GM23338 (cell line): ENCODE measurements around the gene ENPP7. TPM values are rescaled to one million over a fixed set of nuclear protein-coding genes. Genes with fewer than 3 reads are reported as not detected.

Experiments
- ATAC-seq: fragments of 200-7000 bp; cut with Tn5 transposase; 3 replicates; pipeline ENCODE4 v1.9.1; 2020
- DNase-seq: peaks from one replicate; pipeline ENCODE4 v3.0.0-alpha.2; 2015; ENCODE audit warnings: low spot score
- H2AFZ ChIP-seq: fragments of 200-600 bp; sonication (generic); 2 replicates; pipeline ENCODE4 v1.8.0; 2016; ENCODE audit warnings: antibody characterized with exemption, mild to moderate bottlenecking, moderate library complexity
- H3F3A ChIP-seq: fragments of 200-600 bp; sonication (generic); replicated peaks from 2 replicates; pipeline ENCODE4 v1.8.0; 2017; ENCODE audit warnings: antibody characterized with exemption, mixed run types, low read depth
- H3K27ac ChIP-seq: fragments of 200-600 bp; sonication (generic); 2 replicates; pipeline ENCODE4 v1.6.1; 2016; ENCODE audit warnings: low read depth
- H3K27me3 ChIP-seq: fragments of 200-600 bp; sonication (generic); 2 replicates; pipeline ENCODE4 v1.8.0; 2016; ENCODE audit warnings: mild to moderate bottlenecking, mixed run types, moderate library complexity; ENCODE audit not compliant: insufficient read depth
- H3K36me3 ChIP-seq: fragments of 200-600 bp; sonication (generic); 2 replicates; pipeline ENCODE4 v1.8.0; 2016; ENCODE audit warnings: mild to moderate bottlenecking; ENCODE audit not compliant: insufficient read depth
- H3K4me1 ChIP-seq: fragments of 200-600 bp; sonication (generic); 2 replicates; pipeline ENCODE4 v1.8.0; 2016; ENCODE audit warnings: mild to moderate bottlenecking, moderate library complexity; ENCODE audit not compliant: insufficient read depth
- H3K4me2 ChIP-seq: fragments of 200-600 bp; sonication (generic); 2 replicates; pipeline ENCODE4 v1.7.1; 2017; ENCODE audit warnings: mixed run types
- H3K4me3 ChIP-seq: fragments of 200-600 bp; sonication (generic); 2 replicates; pipeline ENCODE4 v1.6.1; 2016; ENCODE audit warnings: mixed run types
- H3K79me2 ChIP-seq: fragments of 200-600 bp; sonication (generic); replicated peaks from 2 replicates; pipeline ENCODE4 v1.8.0; 2017; ENCODE audit warnings: mild to moderate bottlenecking; ENCODE audit not compliant: insufficient read depth
- H3K9me2 ChIP-seq: fragments of 200-600 bp; sonication (generic); 2 replicates; pipeline ENCODE4 v1.8.0; 2017; ENCODE audit not compliant: insufficient read depth
- H4K20me1 ChIP-seq: fragments of 200-600 bp; sonication (generic); replicated peaks from 2 replicates; pipeline ENCODE4 v1.8.0; 2017; ENCODE audit warnings: mild to moderate bottlenecking; ENCODE audit not compliant: insufficient read depth
- H3K27ac Mint-ChIP-seq: 2 replicates; pipeline ENCODE4 v1.8.0; 2020; ENCODE audit warnings: inconsistent platforms, mild to moderate bottlenecking, moderate library complexity, mixed read lengths
- H3K27me3 Mint-ChIP-seq: 3 replicates; pipeline ENCODE4 v1.8.0; 2022; ENCODE audit warnings: low read depth, mild to moderate bottlenecking, moderate library complexity, mixed read lengths, inconsistent platforms; ENCODE audit not compliant: insufficient read depth, poor library complexity
- H3K36me3 Mint-ChIP-seq: 3 replicates; pipeline ENCODE4 v1.8.0; 2021; ENCODE audit warnings: low read depth, mild to moderate bottlenecking, inconsistent platforms, moderate library complexity, mixed read lengths
- H3K4me1 Mint-ChIP-seq: 3 replicates; pipeline ENCODE4 v1.8.0; 2020; ENCODE audit warnings: mild to moderate bottlenecking, inconsistent platforms, mixed read lengths
- H3K4me3 Mint-ChIP-seq: 3 replicates; pipeline ENCODE4 v1.8.0; 2021; ENCODE audit warnings: moderate library complexity, mild to moderate bottlenecking, inconsistent platforms, mixed read lengths
- H3K9me3 Mint-ChIP-seq: 3 replicates; pipeline ENCODE4 v1.8.0; 2020; ENCODE audit warnings: moderate library complexity, mild to moderate bottlenecking, inconsistent platforms, mixed read lengths
- CREB1 ChIP-seq: fragments of 250-450 bp; sonication (Bioruptor Pico); IDR thresholded peaks from 2 replicates; pipeline ENCODE4 v1.5.0; 2020; ENCODE audit warnings: low read depth, mild to moderate bottlenecking, moderate library complexity
- EZH2 ChIP-seq: fragments of 200-600 bp; sonication (generic); IDR thresholded peaks from one replicate; pipeline ENCODE4 v1.8.0; 2017; ENCODE audit warnings: antibody characterized with exemption, mild to moderate bottlenecking, low read depth; ENCODE audit not compliant: unreplicated experiment
- EZH2phosphoT487 ChIP-seq: fragments of 200-600 bp; sonication (generic); IDR thresholded peaks from one replicate; pipeline ENCODE4 v1.8.1; 2018; ENCODE audit warnings: antibody characterized with exemption; ENCODE audit not compliant: unreplicated experiment
- NANOG ChIP-seq: IDR thresholded peaks from 2 replicates; pipeline ENCODE4 v1.6.1; 2016; ENCODE audit warnings: antibody characterized with exemption, borderline replicate concordance
- POLR2AphosphoS5 ChIP-seq: IDR thresholded peaks from 2 replicates; pipeline ENCODE4 v1.6.1; 2016; ENCODE audit warnings: antibody characterized with exemption, low read depth
- STAT1 ChIP-seq: IDR thresholded peaks from one replicate; pipeline ENCODE4 v1.6.1; 2016; ENCODE audit warnings: antibody characterized with exemption; ENCODE audit not compliant: unreplicated experiment
- ZNF114 ChIP-seq: fragments of 250-450 bp; sonication (Bioruptor Pico); IDR thresholded peaks from 2 replicates; pipeline ENCODE4 v1.5.0; 2020; ENCODE audit warnings: mild to moderate bottlenecking, moderate library complexity
- ZNF331 ChIP-seq: fragments of 250-450 bp; sonication (Bioruptor Pico); IDR thresholded peaks from 2 replicates; pipeline ENCODE4 v1.5.0; 2020; ENCODE audit warnings: low read depth, mild to moderate bottlenecking, moderate library complexity
- ZNF462 ChIP-seq: fragments of 250-450 bp; sonication (Bioruptor Pico); IDR thresholded peaks from 2 replicates; pipeline ENCODE4 v1.5.0; 2020; ENCODE audit warnings: mild to moderate bottlenecking, moderate library complexity
- polyA plus RNA-seq: library from polyadenylated mRNA; unstranded; fragments of >200 nt; fragmentation: Nextera tagmentation; extraction: Ambion mirVana; gene quantifications from 2 replicates; pipeline ENCODE4 v1.2.1, GENCODE V29; 2016
- total RNA-seq: library from RNA; depleted of rRNA; stranded (reverse); fragments of >200 nt; shearing (Covaris generic); gene quantifications from 2 replicates; pipeline ENCODE4 v1.2.3, GENCODE V29; 2014
- TF ChIP-seq, protein P1 (sequence below): IDR thresholded peaks from one replicate; pipeline ENCODE4 v1.6.1; 2018; ENCODE audit warnings: antibody characterized with exemption; ENCODE audit not compliant: unreplicated experiment
- TF ChIP-seq, protein P2 (sequence below), 2 experiments: fragments of 200-600 bp in 1 of 2; sonication (generic) in 1 of 2; conservative IDR thresholded peaks; 2 replicates each; pipeline versions ENCODE4 v1.5.1 to v1.6.1; 2016 to 2017; ENCODE audit warnings: antibody characterized with exemption in 2 of 2, low read depth in 2 of 2, mild to moderate bottlenecking in 2 of 2, moderate library complexity in 1 of 2

The ENPP7 gene
- total and polyA plus RNA-seq, 2 experiments from 2014 or later: not detected

DNA sequence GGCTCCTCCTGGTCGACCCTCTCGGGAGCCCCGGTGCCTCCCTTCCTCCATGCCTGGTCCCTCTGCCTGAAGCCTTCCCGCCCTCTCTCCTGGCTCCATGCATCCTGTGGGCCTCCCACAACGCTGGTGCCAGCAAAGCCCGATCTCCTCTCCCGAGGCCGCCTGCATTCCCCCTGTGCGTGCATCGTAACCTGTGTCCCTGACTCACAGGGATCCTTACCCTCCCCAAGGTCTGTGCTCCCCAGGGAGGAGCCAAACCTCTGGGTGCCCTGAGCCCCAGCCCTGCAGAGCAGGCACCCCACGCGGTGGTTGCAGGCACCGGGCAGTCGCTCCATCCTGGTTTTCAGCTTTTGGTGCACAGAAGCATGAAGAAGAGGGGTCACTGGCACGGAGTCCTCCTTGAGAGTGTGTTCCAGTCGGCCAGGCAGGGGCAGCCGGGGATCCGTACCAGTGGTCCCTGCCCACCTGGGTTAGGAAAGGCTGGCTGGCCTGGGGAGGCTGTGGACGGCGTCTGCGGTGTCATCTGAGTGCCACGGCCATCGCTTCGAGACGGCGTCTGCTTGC lies 1.8 kb upstream of the ENPP7 start:
- peaks cover 7% of the 10 kb centered on the region; the same call in 1 of the 3 replicates for H3K4me1 Mint-ChIP-seq
- no peaks in the 10 kb centered on the region for H3K36me3 Mint-ChIP-seq
- no peaks in the 10 kb centered on the region for H3K9me3 Mint-ChIP-seq
- Histone ChIP-seq H3K4me3 (no peak overlapping the region), H4K20me1 (no peaks in the 10 kb centered on the region), H3K9me2 (no peaks in the 10 kb centered on the region), H3K4me1 (no peaks in the 10 kb centered on the region), H3K27me3 (no peaks in the 10 kb centered on the region), H3K4me2 (no peak overlapping the region), H2AFZ (peak overlapping the region; percentile 52), H3K79me2 (no peaks in the 10 kb centered on the region), H3K36me3 (no peaks in the 10 kb centered on the region), H3F3A (no peaks in the 10 kb centered on the region), H3K27ac (no peak overlapping the region)
- peaks cover 12% of the 10 kb centered on the region for H3K27me3 Mint-ChIP-seq
- no peak for TF ChIP-seq POLR2AphosphoS5
- DNase-seq: no peak
- no peak overlapping the region for H3K27ac Mint-ChIP-seq
- peak; percentile 66 for ATAC-seq
- no peak overlapping the region; the same call in 2 of the 3 replicates for H3K4me3 Mint-ChIP-seq

- Mint-ChIP-seq H3K27ac (no peak overlapping the region), H3K36me3 (no peaks in the 10 kb centered on the region), H3K9me3 (no peaks in the 10 kb centered on the region), H3K4me1 (peaks cover 7% of the 10 kb centered on the region; the same call in 1 of the 3 replicates), H3K27me3 (peaks cover 13% of the 10 kb centered on the region), H3K4me3 (no peak overlapping the region)
- no peaks in the 10 kb centered on the region for H3K79me2 ChIP-seq
- DNase-seq (no peak), ATAC-seq (no peak)
- no peak overlapping the region for H3K27ac ChIP-seq
- no peaks in the 10 kb centered on the region for H3K27me3 ChIP-seq
- no peaks in the 10 kb centered on the region for H4K20me1 ChIP-seq
- H3K4me1 ChIP-seq: no peaks in the 10 kb centered on the region
- H3K4me2 ChIP-seq: no peak overlapping the region
- H3F3A ChIP-seq: no peaks in the 10 kb centered on the region
- no peaks in the 10 kb centered on the region for H3K36me3 ChIP-seq
- no peak overlapping the region for H2AFZ ChIP-seq
- H3K4me3 ChIP-seq: no peak overlapping the region
- H3K9me2 ChIP-seq: no peaks in the 10 kb centered on the region
- TF ChIP-seq, protein P1, sequence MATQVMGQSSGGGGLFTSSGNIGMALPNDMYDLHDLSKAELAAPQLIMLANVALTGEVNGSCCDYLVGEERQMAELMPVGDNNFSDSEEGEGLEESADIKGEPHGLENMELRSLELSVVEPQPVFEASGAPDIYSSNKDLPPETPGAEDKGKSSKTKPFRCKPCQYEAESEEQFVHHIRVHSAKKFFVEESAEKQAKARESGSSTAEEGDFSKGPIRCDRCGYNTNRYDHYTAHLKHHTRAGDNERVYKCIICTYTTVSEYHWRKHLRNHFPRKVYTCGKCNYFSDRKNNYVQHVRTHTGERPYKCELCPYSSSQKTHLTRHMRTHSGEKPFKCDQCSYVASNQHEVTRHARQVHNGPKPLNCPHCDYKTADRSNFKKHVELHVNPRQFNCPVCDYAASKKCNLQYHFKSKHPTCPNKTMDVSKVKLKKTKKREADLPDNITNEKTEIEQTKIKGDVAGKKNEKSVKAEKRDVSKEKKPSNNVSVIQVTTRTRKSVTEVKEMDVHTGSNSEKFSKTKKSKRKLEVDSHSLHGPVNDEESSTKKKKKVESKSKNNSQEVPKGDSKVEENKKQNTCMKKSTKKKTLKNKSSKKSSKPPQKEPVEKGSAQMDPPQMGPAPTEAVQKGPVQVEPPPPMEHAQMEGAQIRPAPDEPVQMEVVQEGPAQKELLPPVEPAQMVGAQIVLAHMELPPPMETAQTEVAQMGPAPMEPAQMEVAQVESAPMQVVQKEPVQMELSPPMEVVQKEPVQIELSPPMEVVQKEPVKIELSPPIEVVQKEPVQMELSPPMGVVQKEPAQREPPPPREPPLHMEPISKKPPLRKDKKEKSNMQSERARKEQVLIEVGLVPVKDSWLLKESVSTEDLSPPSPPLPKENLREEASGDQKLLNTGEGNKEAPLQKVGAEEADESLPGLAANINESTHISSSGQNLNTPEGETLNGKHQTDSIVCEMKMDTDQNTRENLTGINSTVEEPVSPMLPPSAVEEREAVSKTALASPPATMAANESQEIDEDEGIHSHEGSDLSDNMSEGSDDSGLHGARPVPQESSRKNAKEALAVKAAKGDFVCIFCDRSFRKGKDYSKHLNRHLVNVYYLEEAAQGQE: no peak
- TF ChIP-seq CREB1: no peak
- TF ChIP-seq POLR2AphosphoS5: no peak
- no peak for TF ChIP-seq STAT1
- no peak for TF ChIP-seq ZNF462 (CRISPR knock-in tag)
- TF ChIP-seq, protein P2, sequence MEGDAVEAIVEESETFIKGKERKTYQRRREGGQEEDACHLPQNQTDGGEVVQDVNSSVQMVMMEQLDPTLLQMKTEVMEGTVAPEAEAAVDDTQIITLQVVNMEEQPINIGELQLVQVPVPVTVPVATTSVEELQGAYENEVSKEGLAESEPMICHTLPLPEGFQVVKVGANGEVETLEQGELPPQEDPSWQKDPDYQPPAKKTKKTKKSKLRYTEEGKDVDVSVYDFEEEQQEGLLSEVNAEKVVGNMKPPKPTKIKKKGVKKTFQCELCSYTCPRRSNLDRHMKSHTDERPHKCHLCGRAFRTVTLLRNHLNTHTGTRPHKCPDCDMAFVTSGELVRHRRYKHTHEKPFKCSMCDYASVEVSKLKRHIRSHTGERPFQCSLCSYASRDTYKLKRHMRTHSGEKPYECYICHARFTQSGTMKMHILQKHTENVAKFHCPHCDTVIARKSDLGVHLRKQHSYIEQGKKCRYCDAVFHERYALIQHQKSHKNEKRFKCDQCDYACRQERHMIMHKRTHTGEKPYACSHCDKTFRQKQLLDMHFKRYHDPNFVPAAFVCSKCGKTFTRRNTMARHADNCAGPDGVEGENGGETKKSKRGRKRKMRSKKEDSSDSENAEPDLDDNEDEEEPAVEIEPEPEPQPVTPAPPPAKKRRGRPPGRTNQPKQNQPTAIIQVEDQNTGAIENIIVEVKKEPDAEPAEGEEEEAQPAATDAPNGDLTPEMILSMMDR (conservative IDR thresholded peaks at IDR 0.05; ENCODE audit: low read depth in 2 of 2): no peak
- TF ChIP-seq NANOG: no peak
- no peak for TF ChIP-seq EZH2
- no peak for TF ChIP-seq ZNF114 (CRISPR knock-in tag)
- no peak for TF ChIP-seq ZNF331 (CRISPR knock-in tag)
- no peak for TF ChIP-seq EZH2phosphoT487
Observed at GRCh38 chr17:79729761-79730160, 982 bp upstream of the ENPP7 start.
